ENCODE measurements around the gene EVC.

DNA sequence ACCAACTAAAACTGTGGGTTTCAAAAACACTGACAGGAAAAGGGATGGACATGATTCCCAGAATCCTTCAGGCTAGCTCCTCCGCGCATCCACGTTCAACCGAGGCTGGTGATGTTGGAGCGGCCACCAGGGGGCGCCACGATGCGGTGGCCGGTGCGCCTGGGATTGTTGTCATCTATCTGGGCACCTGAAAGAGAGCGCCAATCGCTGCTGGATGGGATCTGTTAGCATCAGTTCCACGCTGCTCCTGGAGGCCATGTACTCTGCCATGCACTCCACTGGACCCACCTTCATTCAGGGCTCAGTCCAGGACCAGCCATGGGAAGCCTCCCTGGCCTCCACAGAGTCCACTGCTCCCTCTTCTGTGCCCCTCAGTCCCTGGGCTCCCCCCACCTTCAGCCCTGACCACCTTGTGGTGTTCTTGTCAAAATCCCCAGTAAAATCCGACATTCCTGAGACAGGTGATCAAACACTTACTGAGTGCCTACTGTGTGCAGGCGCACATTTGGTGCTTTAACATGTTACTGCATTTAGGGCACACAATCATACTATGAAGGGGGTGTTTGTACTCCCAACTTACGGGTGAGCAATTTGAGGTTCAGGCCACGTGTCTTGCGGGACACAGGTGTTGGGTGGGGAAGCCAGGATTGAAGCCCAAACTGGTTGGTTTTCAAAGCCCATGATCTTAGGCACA is 110.8 kb downstream of the EVC start:
- TF ChIP-seq POLR2AphosphoS5 (IDR thresholded peaks at IDR 0.05; ENCODE audit: borderline replicate concordance, low read depth, low read length) (no peak), EZH2 (IDR thresholded peaks at IDR 0.05) (no peak)
